Measurements from ENCODE around the gene IFNA17.
"Not testable (repeated sequence)": the region's sequence is repeated elsewhere in the genome, so short reads cannot be mapped to it uniquely, and the experiment has no call there.

The IFNA17 gene

DNA sequence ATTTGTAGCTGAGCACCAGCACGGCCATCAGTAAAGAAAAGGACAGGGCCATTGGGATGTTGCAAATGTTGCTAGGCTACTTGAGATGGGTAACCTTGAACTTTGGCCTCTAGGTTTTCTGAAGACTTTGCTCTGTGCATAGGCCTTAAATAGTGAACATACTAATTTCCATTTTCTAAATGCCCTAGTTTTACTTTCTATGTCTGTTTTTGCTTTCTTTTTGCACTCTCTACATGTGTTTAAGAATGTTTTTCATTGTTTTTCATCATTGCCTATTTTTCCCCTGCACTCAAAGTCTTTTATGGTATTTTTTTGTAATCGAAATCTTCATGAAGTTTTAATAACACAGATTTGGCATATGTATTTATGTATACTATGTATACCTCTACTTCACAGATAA, at the start of gene IFNA17:
Gene IFNA17, minus strand, starts transcription at position 101 of the 400 bp plus-strand sequence. Its CDS starts 49 bp downstream, at position 52.
- DNase-seq (ENCODE audit: low spot score): no peak

DNA sequence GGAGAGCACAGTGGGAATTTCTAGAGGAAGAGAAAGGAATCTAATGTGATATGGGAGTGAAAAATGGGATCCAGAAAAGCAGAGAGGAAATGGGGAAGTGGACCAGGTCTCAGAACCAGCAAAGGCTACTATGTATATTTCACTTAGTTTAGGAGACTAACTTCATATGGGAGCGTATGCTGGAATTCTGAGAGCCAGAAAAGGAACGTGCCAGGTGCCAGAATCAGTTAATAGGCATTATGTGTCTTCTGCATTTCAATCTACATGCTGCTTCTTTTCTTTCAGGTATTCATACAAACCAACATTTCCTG, 40.3 kb upstream of the IFNA17 start:
- no peak for DNase-seq (ENCODE audit: low spot score)

DNA sequence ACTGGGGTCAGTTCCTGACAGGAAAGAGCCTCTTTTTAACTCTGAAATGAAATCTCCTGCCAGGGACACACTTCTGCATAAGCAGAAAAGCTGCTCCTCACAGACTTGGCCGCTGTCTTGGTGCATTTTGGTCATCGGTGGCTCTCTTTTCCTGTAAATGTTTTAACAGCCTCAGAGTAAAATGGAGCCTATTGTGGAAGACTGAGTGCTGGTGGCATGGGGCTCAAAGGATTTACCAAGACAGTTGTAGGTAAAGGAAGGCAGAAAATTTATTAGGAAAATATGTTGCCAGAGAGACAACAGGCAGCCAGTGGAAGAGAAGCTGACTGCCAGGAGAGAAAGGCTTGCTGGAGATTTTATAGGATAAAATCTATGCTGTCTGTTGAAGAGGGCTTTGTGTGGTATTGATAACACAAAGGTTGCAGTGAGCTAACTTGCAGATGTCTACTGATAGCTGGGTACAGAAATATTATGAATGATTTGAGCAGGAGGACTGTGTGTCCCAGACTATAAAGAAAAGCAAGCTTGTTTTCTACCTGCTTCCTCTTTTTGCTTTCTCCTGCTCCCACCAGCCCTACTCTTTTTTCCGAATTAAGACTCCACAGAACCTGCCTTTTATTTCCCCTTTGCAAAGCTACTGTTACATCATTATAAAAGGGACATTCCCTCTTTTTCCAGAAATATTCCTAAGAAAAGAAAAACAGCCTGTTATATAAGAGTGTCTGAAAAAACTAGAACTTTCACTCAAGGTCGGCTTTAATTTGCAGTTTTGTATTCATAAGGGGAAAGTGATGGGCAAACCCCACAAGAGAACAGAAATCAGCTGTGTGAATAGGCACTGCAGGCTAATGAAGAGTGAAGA, 39.7 kb upstream of the IFNA17 start:
- DNase-seq (ENCODE audit: low spot score): no peak

DNA sequence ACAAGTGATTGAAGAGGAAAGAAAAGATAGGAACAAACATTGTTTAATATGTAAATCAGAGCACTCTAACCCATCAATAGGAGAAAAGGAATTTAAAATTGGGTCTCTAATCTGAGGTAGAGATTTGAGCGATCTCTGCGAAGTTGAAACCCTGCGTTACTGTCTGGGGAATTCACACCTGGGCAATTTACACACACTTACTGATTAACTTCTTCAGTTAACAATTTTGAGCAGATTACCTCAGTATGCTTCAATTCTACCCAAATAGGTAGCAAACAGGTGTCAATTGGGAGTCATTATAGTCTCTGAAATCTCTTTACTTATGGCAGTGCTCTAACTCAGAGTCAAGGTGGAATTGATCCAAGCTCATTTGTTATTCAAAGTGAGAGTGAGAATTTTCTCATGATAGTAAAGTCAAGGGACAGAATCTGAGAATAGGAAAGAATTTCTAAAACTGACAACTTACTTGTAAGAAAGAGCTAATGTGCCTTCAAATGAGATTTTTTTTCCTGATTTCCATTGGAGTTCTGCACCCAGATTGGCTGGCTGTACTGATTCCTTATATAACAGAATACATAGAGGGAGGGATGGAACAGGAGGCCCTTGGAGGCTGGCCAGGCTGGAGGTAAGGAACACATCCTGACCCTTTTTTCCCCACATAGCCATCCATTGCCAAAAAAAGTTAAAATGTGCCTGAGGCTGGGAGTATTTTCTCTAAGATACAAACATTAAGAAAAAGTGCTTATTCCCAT, 38.9 kb upstream of the IFNA17 start:
- no peak for DNase-seq (ENCODE audit: low spot score)

DNA sequence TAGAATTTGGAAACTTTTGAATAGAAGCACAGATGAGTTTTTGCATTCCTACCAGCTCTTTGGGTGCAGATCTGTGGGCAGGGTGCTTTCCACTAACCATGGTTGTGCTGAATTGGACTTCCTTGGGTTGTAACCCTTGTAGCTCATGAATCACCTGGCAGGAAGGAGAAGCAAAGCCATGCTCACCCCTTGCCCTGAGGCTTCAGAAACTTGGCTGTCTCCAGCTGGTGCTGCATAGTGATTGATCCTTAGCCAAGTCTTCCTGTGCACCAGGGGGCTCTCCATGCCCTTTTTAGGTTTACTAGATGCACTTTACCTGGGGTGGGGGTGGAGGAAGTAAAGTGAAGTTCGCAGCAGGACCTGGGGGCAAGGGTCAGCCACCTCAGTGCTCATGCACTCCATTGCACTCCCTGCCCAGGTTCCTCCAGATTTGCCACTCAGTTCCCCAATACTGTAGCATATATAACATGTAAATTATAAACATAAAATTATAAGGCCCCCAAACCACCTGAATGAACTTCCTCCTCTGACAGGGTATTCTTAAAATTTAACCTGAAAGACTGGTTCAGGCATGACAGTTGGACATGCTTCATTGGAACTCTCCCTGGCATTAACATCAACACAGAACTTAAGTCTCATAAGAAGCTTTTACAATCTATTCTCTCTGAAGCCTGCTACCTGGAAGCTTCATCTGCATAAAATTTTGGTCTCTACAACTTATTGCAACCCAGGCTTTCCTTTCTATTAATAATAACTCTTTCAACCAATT, 37.6 kb upstream of the IFNA17 start:
- no peak for DNase-seq (ENCODE audit: low spot score)

DNA sequence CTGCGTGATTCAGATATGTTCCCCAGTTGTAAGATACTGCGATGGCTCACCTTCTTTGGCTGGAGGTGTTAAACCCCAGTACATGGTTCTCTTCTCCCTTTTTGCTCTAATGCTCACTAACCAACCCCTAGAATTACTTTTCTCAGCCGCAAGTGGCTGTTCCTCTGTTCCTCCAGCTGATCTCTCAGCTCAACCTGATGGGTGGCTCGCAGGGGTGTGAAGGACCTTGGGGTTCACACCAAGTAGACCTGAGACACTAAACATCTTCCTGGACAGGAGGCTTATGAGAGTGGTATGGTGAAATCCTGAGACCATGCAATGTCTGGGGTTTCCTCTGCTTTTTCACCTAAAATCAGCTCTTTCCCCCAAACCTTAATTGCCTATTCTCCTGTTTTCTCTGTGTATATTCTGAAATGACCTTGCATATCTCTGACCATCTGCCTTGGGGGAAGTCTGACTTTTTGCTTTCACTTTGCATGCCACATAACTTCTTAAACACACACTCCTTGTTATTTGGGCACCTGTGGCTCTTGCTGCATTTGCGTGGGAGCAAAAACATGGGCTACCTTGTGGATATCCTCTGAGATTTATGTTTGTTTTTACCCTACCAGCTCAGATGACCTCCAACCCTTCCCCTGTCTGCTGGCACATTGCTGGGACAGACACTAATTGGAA, 27.7 kb upstream of the IFNA17 start:
- DNase-seq (ENCODE audit: low spot score): no peak

DNA sequence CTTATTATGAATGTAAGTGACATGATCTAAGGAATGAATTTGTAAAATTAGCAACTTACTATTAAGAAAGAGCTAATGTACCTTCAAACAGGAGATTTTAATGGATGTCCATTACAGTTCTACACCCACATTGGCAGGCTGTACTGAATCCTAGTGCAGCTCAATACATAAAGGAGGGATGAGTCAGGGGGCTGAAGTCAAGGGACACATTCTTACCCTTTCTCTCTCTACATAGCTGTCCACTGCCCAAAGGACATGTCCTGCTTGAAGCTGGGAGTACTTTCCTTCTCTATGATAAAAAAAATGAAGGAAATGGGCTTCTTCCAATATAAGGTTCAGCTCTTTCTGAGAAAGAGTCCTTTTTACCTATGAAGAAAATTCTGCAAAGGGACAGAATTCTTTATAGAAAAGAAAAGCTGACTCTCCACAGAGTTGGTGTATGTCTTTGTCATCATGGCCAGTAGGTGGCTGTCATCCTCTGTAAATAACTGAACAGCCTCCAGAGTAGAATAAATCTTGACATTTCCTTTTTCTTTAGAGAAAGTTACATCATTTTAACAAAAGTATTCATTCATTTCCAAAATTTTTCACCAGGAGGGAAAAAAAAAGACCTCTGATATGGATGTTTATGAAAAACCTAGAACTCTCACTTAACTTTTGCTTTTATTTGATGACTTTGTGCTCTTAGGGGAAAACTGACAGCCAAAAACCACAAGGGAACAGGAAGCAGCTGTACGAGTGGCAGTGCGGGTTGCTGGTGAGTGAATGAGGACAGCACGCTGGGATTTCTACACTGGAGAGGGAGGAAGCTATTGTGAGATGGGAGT, 24.9 kb upstream of the IFNA17 start:
- DNase-seq (ENCODE audit: low spot score): peak; percentile 50

DNA sequence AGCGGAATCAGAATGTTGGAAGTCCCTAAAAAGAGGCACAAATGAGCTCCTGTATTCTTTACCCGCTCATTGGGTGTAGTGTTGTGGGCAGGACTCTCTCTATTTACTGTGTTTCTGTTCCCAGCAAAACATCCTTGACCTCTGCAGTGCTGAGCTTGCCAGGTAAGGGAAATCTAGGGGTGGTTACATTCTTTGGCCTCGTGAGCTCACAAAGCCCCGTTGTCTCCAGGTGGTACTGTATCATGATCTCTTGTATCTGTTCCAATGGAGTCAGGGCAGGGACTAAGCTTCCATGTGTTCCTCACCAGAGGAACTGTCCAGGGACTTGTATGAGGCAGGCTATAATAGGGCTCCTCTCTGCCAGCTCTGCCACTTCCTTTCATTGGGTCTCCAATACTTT, 23.6 kb upstream of the IFNA17 start:
- DNase-seq (ENCODE audit: low spot score): no peak

DNA sequence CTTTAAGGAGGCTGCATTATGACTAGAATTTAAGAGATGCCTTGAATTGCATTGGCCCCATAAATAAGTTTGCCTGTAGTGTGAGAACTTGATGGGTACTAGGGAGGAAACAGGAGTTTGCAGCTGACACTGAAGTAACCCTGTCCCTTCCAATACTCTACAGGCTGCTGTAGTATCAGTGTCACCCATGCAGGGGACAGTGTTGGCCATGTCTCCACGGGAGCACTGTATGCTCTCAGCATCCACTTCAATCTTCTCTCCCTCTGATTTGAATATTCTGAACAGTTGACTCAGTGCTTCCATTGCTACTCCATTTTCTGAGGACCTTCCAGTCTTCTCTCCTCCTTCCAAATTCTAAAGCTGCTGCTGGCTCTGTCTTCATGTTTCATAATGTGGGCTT, 23.2 kb upstream of the IFNA17 start:
- no peak for DNase-seq (ENCODE audit: low spot score)

DNA sequence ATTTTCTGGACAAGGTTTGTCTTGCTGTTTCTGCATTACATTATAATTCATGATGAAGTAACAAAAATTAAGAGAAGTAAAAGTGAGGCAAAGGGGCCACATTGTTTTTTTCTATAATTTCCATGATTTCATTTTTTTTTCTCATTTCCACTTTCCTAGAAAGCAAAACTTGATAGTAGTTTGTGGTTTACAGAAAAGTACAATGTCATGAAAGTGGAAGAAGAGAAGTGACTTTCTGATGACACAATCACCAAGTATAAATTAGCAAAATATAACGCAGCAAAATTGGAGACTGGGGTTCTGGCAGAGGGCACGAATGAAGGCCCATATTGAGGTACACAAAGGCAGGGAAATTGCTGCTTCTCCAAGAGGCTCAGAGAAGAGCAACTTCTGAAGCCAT, 16.8 kb upstream of the IFNA17 start:
- DNase-seq (ENCODE audit: low spot score): no peak

DNA sequence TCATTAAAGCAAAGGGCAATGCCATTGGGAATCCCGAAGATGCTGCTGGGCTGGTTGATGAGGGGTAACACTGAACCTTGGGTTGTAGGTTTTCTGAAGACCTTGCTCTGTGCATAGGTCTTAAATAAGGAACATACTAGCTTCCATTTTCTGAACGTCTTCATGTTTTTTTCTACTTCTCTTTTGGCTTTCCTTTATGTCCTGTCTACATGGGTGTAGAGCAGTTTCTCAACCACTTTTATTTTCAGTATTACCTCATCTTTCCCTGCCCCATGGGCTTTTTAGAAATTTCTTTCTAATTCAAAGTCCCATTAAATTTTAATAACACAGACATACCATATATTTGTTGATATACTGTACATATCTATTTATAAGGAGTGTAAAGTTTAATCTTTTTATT, 11.9 kb upstream of the IFNA17 start, which contains the start of gene IFNA14:
Gene IFNA14, minus strand, starts transcription at position 95 of the 400 bp plus-strand sequence. Its CDS starts 70 bp downstream, at position 25.
- no peak for DNase-seq (ENCODE audit: low spot score)

DNA sequence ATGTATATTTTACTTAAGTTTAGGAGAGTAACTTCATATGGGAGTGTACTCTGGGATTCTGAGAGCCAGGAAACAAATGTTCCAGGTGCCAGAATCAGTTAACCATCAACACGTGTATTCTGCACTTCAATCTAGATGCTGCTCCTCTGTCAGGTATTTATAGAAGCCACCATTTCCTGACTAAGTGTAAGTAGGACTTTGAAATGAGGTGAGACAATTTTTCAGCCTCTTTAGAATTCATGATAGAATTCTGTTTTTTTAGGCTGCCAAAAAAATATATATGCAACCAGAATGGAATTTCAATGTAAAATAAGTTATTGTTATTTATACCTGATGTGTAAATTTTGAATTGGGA, 8.3 kb upstream of the IFNA17 start:
- DNase-seq (ENCODE audit: low spot score): not testable (repeated sequence)

DNA sequence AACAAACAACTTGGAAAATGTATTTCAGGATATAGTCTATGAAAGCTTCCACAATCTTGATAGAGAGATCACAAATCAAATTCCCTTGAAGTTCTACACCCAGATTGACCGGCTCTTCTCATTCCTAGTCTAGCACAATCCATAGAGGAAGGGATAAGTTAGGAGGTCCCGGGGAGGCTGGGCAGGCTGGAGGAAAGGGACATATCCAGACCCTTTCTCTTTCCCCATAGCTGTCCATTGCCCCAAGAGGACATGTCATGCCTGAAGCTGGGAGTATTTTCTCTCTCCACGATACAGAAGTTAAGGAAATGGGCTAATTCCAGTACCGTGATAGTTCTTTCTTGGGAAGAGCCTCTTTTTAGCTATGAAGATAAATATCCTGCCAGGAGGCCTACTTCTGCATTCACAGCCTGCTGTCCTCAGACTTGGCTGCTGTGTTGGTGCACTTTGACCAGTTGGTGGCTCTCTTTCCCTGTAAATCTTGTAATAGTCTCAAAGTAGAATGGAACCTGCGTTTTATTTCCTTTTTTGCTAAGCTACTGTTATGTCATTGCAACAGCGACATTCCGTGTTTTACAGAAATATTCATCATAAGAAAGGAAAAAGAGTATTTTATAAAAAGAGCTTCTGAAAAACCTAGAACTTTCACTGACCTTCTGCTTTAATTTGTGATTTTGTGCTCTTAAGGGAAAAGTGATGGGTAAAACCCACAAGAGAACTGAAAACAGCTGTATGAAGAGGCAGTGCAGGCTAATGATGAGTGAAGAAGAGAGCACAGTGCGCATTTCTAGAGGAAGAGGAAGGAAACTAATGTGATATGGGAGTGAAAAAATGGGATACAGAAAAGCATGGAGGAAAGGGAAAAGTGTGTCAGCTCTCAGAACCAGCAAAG, 7.7 kb upstream of the IFNA17 start:
- peak; percentile 48 for DNase-seq (ENCODE audit: low spot score)

DNA sequence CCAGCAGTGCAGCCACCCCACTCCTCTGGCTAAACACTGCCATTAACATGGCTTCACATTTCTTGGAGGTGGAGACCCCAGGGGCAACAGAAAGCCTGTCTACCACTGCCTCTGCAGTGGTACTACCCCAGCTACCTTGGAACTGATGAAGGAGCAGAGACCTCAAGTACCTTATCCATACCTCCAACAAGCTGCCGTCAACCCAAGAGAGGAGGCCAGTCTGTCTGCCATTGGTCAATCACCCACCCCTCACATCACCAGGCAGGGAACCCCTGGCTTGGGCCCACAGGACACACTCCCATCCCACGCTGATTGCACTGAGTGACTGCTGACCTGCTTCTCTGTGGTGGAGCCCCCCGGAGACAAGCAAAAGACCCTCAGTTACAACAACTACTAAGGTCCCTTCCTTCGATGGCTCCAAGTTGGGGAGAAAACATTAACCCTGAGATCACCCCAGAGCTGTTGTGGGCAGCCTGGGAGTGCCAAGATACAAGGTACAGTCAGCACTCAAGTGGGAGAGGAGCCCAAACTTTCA, 6.2 kb upstream of the IFNA17 start:
- DNase-seq (ENCODE audit: low spot score): no peak

DNA sequence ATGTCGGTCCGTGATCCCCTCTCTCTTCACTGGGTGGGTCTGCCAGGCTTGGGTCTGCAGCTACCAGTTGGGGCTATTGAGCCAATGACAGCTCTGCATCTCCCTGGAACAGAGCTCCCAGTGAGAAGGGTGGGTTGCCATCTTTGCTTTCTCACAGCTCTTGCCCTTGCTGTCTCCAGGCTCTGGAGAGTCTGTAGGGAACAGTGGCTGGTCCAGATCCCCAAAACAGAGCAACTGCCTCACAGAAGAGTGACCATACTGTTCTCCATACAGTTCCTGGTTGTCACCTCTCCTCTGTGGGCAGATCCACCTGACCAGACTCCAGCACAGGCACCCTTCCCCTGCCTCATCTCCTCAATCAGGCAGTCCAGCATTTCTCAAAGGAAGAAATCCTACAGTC, 5.2 kb upstream of the IFNA17 start:
- no peak for DNase-seq (ENCODE audit: low spot score)

DNA sequence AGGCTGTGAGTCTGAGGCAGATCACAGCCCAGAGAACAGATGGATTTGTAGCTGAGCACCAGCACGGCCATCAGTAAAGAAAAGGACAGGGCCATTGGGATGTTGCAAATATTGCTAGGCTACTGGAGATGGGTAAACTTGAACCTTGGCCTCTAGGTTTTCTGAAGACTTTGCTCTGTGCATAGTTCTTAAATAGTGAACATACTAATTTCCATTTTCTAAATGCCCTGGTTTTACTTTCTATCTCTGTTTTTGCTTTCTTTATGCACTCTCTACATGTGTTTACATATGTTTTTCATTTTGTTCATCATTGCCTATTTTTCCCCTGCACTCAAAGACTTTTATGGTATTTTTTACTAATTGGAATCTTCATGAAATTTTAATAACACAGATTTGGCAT, 10.8 kb downstream of the IFNA17 start, which contains the start of gene IFNA16:
Gene IFNA16, minus strand, starts transcription at position 101 of the 400 bp plus-strand sequence. Its CDS starts 6 bp downstream, at position 95.
- not testable (repeated sequence) for DNase-seq (ENCODE audit: low spot score)

DNA sequence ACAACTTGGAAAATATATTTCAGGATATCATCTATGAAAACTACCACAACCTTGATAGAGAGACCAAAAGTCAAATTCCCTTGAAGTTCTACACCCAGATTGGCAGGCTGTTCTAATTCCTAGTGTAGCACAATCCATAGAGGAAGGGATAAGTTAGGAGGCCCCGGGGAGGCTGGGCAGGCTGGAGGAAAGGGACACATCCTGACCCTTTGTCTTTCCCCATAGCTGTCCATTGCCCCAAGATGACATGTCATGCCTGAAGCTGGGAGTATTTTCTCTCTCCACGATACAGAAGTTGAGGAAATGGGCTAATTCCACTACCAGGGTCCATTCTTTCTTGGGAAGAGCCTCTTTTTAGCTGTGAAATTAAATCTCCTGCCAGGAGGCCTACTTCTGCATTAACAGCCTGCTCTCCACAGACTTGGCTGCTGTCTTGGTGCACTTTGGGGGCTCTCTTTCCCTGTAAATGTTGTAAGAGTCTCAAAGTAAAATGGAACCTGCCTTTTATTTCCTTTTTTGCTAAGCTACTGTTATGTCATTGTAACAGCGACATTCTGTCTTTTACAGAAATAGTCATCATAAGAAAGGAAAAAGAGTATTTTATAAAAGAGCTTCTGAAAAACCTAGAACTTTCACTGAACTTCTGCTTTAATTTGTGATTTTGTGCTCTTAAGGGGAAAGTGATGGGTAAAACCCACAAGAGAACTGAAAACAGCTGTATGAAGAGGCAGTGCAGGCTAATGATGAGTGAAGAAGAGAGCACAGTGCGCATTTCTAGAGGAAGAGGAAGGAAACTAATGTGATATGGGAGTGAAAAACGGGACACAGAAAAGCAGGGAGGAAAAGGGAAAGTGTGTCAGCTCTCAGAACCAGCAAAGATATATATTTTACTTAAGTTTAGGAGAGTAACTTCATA, 14.4 kb downstream of the IFNA17 start:
- DNase-seq (ENCODE audit: low spot score): not testable (repeated sequence)

DNA sequence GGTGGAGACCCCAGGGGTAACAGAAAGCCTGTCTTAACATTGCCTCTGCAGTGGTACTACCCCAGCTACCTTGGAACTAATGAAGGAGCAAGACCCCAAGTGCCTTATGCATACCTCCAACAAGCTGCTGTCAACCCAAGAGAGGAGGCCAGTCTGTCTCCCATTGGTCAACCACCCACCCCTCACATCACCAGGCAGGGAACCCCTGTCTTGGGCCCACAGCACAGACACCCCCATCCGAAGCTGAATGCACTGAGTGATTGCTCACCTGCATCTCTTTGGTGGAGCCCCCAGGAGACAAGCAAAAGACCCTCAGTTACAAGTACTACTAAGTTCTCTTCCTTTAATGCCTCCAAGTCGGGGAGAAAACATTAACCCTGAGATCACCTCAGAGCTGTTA, 15.9 kb downstream of the IFNA17 start:
- DNase-seq (ENCODE audit: low spot score): not testable (repeated sequence)

DNA sequence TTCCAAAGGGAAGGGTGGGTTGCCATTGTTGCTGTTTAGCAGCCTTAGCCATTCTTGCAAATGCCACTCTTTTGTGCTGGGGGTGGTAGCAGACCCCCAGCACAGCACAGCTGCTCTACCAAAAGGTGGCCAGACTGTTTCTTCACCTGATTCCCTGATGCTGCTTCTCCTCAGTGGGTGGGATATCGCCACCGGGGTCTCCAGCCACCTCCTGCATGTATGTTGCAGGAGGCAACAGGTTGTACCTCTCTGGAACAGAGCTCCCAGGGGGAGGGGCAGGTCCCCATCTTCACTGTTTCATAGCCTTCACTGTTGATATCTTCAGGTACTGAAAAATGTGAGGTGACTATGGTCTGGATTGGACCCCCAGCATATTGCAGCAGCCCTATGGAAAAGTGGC, 17.2 kb downstream of the IFNA17 start:
- DNase-seq (ENCODE audit: low spot score): not testable (repeated sequence)

All from LoVo (cell line).